Right forelimb (tissue), 1 donor: Measurements from ENCODE around the gene LSAMP.

Source experiments
- DNase-seq: peaks from one replicate; pipeline ENCODE4 v3.0.0-alpha.2; 2018

Gene LSAMP

DNA sequence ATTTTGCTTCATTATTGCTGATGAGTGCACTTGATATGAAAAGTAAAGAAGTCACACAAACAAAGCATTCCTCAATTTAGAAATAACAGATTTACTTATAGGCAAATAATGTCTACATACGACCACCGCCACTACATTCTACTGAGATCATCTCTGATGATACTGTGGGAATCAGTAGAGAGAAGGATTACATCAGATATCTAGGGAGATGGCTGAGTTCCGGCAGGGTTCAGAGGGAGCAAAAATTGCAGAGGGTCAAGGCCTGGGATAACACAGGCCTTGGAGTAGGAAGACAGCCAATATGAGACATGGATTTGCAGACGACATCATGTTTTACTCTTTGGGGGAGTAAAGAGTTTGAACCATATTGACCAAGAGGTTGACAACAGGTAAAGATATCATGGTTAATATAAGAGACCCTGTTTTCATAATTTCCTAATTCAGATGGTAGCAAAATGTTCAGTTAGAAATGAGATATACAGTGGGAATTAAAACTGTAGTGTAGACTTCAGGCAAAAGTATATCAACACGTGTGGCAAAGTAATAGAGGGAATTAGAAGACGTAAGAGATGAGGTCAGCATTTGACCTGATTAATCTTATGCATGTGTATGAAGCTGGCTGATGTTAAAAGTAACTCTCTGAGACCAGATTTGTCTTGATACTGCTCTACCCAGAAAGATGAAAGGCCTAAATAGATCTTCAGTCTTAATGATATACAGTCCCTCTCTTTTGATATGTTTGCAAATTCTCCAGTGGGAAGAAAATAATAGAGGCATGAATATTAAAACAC is 15.6 kb downstream of the LSAMP start:
- DNase-seq = no peak

DNA sequence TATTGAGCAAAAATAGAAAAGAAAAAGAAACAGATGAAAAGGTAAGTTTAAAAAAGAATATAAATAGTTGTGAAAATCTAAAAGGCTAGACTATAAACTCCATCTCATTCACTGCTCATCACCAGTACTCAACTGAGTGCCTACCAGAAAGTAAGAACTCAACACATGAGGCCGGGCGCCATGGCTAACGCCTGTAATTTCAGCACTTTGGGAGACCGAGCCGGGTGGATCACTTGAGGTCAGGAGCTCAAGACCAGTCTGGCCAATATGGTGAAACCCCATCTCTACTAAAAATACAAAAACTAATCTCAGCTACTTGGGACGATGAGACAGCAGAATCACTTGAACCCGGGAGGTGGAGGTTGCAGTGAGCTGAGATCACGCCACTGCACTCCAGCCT is 19.3 kb downstream of the LSAMP start:
- no peak for DNase-seq

- DNase-seq = no peak
Observed at GRCh38 chr3:116425126-116425525, 20.2 kb downstream of the LSAMP start.

- no peak for DNase-seq
Observed at GRCh38 chr3:116423945-116424344, 21.3 kb downstream of the LSAMP start.

DNA sequence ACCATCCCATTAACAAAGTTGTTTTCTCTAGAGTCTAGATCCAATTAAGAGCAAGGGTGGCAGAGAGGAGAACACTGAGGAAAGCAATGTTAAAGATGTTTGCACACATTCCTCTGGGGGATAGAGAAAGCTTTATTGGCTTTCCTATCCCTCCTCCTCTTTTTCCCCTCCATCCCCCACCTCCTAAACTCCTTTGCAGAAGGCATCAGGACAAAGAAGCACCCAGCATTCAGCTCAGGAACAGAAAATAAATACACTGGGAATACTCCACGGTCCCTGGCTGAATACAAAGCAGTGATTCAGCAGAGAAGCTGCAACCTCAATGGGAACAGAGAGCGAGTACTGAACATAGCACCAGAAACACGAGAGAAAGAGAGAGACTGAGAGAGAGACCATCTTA is 21.9 kb downstream of the LSAMP start:
- DNase-seq = no peak

DNA sequence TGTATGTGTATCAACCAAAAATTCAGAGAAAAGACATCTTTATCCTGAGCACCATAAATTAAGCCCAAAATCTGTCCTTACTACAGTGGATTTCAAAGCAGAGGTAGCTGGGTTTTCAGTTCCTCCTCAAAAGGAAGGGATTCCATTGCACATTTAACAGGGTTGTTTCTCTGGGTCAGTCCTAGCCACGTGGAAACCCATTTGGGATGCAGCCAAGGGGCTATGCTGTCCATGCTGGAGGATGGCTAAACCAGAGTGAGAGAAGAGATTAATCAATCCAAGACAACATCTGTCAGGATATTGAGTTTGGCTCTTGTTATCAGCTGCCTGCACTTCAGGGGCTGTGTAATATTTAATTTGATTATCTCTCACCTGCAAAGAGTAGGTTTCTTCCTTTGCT is 28.1 kb downstream of the LSAMP start:
- DNase-seq = no peak

DNA sequence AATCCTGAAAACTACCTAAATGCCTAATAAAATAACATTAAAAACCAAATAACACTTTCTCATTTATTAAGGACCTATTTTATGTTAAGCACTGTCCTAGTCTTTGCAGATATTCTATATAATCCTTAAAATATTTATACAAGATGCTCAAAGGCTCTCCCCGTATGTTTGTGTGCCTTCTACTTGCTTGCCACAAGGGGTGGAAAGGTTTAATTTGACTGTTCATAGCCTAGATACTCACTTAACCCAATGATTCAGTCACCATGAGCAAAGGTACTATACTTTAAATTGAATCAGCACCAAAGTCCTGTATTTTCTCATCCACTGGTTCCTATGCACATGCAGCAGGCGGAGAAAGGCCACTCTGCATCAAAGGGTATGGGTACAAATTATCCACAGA is 32.0 kb downstream of the LSAMP start:
- no peak for DNase-seq

DNA sequence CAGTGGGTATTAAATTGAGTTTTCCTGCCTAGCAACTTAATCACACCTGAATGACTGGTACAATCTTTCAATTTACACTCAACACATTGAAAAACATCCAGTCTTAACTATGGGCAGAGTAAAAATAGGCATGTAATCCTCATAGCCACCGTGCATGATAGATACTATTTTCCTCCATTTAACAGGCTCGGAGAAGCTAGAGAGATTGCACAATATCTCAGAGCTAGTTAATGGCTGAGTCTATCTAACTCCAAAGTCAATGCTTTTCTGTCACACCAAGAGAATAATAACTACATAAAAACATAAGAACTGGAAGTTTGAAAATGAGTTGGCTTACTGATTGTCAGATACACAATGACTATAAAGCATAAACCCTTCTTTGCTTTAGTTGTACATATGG is 36.8 kb downstream of the LSAMP start:
- no peak for DNase-seq

- DNase-seq = no peak
Observed at GRCh38 chr3:116405231-116405630, 40.1 kb downstream of the LSAMP start.

GRCh38 chr3:116399701-116400226 is 45.5 kb downstream of the LSAMP start:
- no peak for DNase-seq

DNA sequence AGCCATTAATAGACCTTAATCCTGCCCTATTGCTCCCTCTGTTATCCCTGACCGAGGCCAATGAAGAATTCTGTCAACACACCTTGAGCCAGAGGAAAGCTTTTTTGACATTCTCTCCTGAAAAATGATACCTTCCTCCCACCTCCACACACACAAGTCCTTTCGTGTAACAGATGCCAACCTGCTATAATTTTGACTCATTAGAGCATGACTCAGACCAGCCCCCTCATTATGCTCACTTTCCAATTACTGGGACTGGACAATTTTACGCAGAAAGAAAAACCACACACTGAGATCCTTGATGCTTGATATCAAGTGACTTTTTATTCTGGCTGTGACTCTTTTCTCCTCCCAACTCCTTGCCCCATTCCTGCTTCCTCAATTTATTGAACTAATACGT is 50.9 kb downstream of the LSAMP start:
- no peak for DNase-seq

DNA sequence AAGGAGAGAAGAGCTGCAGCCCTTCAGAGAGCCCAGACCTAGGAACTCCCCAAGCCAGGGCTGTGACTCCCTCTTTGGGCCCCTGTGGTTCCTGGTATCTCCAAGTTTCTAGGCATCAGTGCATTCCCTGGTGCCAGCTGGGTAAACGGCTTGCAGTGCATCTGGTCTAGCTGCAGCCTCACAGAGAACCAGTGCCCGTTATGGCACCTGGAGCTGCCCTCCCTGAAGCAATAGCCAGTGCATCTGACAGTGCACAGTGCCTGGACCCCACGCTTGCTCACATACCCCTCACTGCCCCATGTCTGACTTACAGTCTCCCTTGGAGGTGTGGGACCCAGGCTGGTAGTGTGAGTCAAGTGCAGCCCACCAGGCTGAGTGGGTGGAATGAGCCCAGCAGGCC is 52.1 kb downstream of the LSAMP start:
- DNase-seq = no peak

DNA sequence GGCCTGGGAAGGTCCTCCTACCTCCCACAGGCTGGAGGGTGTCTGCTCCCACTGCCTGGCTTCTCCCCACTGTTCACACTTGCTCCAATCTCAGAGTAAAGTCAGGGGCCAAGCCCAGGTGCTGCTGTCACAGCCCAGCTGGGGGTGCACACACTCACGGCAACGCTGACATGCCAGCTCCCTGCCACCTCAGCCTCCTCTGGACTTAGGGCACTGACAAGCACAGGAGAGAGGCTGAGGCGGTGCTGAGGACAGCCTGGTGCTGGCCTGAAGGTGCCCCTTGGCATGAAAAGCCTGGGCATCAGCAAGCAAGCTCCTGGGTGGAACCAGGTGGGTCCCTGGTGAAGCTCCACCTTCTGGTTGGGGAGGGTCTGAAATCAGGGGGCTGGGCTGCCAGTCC is 53.0 kb downstream of the LSAMP start:
- DNase-seq = no peak

DNA sequence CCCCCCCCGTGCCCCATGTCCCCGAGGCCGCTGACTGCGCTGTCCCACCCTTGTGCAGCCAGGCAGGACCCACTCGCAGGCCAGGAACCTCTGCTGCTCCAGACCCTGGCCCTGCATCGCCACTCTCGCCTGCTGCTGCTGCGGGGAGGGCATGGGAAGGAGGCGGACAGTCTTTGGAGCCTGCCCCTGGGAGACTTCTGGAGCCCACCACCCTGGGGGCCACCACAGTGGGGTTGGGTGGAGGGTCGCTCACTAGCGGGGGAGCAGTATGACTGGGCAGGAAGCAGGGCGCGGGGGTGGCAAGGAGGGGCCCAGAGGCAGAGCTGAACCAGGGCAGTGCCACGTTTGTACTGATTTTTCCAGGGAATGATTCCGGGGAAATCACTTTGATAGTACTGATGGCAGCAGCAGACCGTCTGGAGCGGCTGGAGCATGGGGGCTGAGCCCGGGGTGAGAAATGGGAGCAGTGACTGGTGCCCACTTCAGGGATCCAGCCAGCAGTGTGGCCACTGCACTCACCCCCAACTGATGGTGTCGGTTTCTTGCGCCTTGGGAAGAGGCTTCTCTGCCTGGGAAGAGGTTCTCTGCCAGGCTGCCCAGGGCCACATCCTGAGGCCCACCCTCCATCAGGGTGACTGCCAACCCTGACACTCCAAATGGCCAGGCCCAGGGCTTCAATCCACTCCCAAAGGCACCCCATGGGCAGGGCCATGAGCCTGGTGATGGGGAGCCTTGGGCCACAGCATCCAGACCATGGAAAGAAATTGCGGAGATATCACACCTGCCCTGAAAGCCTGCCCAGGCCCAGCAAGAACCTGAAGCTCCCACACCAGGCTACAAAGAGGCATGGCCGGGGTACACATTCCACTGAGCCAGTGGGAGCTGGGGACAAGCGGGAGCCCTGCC is 53.7 kb downstream of the LSAMP start:
- no peak for DNase-seq

DNA sequence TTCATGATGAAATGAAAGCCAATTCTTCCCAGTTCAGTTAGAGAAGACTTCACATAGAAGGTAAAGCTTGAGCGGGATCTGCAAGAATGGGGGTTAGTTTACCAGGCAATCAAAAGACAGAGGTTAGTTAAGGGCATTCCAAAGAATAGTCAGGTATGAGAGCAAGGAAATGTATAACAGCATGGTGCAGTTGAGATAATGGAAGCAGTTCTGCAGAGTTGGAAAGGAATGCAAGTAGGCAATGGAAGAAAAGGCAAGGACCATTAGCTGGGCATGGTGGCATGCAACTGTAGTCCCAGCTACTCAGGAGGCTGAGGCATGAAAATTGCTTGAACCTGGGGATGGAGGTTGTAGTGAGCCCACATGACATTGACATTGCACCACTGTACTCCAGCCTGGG is 55.0 kb downstream of the LSAMP start:
- no peak for DNase-seq

DNA sequence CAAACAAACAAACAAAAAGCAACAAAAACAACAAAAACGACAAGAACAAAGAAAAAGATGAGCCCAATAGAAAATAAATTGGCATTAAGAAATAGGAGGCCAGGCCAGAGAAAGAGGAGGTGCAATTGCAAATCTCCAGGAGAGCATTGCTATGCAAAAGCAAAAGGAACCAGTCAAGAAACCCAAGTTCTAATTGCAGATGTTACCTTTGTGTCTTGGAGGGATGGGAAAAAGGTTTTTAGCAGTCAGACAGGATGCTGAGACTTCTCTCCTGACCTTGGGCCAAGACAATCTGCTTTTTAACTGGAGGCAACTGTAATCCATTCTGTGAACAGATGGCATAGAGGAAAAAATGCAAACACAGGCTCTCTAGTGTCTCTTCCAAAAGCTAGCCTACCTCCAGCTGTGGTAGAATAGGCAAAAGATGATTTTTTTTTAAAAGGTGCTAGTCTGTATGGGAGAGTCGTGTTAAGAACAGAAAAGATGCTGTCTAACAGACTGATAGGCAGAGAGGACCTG is 56.4 kb downstream of the LSAMP start:
- no peak for DNase-seq

- no peak for DNase-seq
Observed at GRCh38 chr3:116386168-116386567, 59.1 kb downstream of the LSAMP start.

GRCh38 chr3:116384717-116385116 is 60.6 kb downstream of the LSAMP start:
- no peak for DNase-seq

DNA sequence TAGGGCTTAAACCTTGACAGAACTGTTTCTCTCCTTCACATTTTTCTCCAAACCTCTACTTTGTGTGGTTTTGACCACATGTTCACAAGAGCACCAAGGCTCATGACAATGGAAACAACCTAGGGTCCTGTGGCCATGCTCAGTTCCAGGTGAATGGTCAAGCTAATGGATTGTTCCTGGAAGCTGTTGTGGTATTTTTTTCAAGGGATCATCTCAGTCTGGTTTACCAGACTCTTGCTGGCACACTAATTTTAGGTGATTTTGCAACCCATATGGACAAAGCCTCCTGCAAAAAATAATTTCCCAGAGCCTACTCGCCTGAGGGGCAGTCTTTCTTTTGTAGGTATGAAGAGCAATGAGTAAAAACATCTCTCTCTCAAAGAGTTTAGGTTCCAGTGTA is 67.2 kb downstream of the LSAMP start:
- no peak for DNase-seq

DNA sequence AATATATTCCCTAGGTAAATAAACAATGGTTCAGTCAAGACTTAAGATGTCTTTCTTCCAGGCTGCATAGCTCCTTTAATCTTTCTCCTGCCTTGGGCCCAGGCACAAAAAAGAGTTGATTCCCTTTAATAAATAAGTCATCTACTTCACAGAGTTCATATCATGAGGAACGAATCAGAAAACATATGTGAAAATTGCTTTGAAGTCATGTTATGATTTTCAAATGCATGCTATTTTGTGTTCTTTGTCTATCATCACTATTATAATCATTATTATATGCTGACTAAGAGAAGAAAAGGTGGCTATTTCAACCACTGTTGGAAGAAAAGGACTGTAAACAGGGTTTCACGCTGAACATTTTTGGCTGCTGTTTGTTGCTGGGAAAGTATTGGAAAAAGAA is 70.4 kb downstream of the LSAMP start:
- DNase-seq = no peak

- no peak for DNase-seq
Observed at GRCh38 chr3:116367761-116368395, 77.4 kb downstream of the LSAMP start.

GRCh38 chr3:116356056-116356455 is 89.2 kb downstream of the LSAMP start:
- no peak for DNase-seq

- DNase-seq = no peak
Observed at GRCh38 chr3:116354382-116354781, 90.9 kb downstream of the LSAMP start.
